OCI-LY3 (cell line): ENCODE results near the gene FCN2.

Experiments used
- CTCF ChIP-seq: fragments of 200-600, 300-600 bp; sonication (generic); IDR thresholded peaks from 2 replicates; pipeline ENCODE4 v1.5.1; 2014; ENCODE audit warnings: antibody characterized with exemption, low read length, low read depth
- EZH2phosphoT487 ChIP-seq: fragments of 200-600 bp; shearing (Covaris generic); IDR thresholded peaks from 2 replicates; pipeline ENCODE4 v1.6.1; 2018; ENCODE audit warnings: antibody characterized with exemption, mixed run types, low read depth

GRCh38 chr9:134853893-134854292, 26.7 kb upstream of the FCN2 start:
- no peak for TF ChIP-seq EZH2phosphoT487
- TF ChIP-seq CTCF: no peak
